GM12878 (cell line): ENCODE measurements around the gene ASH1L. TPM values are rescaled to one million over a fixed set of nuclear protein-coding genes. Genes with fewer than 3 reads are reported as not detected.
A peak's percentile ranks its signal among the peaks of the same experiment; 100 is the strongest.

ENCODE experiments used
- ATAC-seq: fragments of 200-7000 bp; cut with Tn5 transposase; 3 replicates; pipeline ENCODE4 v1.9.1; 2020; ENCODE audit warnings: mild to moderate bottlenecking, moderate library complexity
- BruUV-seq: library from RNA; stranded (reverse); fragments of 400-500 nt; replicated peaks from 2 replicates; lab custom pipeline; 2021; lab: Mats Ljungman, UMichigan
- CTCF ChIA-PET: fragments of 300-600 bp; sonication (Branson Sonifier 250); formaldehyde crosslinking; extraction: SDS; loops from one replicate; lab custom pipeline; 2021; ENCODE audit warnings: inconsistent platforms; lab: Yijun Ruan, JAX
- POLR2A ChIA-PET: fragments of 350-600 bp; formaldehyde crosslinking; extraction: SDS; loops from one replicate; lab custom pipeline; 2021; ENCODE audit warnings: inconsistent platforms; lab: Charles Lee
- RAD21 ChIA-PET: fragments of 300-600 bp; sonication (Branson Sonifier 250); formaldehyde crosslinking; loops from one replicate; lab custom pipeline; 2023; ENCODE audit warnings: antibody characterized with exemption; ENCODE audit not compliant: unreplicated experiment; lab: Charles Lee
- SMC1A ChIA-PET: fragments of 300-600 bp; sonication (Branson Sonifier 250); formaldehyde crosslinking; loops from one replicate; lab custom pipeline; 2023; ENCODE audit not compliant: unreplicated experiment, uncharacterized antibody; lab: Charles Lee
- DNase-seq: peaks from one replicate; pipeline ENCODE4 v3.0.0-alpha.2; 2011; ENCODE audit warnings: low read depth, low spot score
- FAIRE-seq: peaks from 3 replicates; lab custom pipeline; 2011; peaks lifted over from hg19 to GRCh38; lab: Jason Lieb, UNC
- H2AFZ ChIP-seq: 2 replicates; pipeline ENCODE4 v1.6.0; 2011; ENCODE audit warnings: low read depth, low read length, control low read depth; ENCODE audit not compliant: control insufficient read depth
- H3K27ac ChIP-seq: 2 replicates; pipeline ENCODE4 v1.5.1; 2011; ENCODE audit warnings: control low read depth; ENCODE audit not compliant: control insufficient read depth, insufficient read depth
- H3K27me3 ChIP-seq, 2 experiments: replicated peaks in 1 of 2; 2 replicates each; pipeline versions ENCODE4 v1.6.0 to v1.6.1; 2011; ENCODE audit warnings: low read length in 1 of 2; ENCODE audit not compliant: control insufficient read depth in 2 of 2, insufficient read depth in 2 of 2
- H3K36me3 ChIP-seq, 2 experiments: 2 replicates each; pipeline ENCODE4 v1.5.1; 2011; ENCODE audit warnings: low read length in 1 of 2; ENCODE audit not compliant: control insufficient read depth in 2 of 2, insufficient read depth in 2 of 2
- H3K4me1 ChIP-seq: 2 replicates; pipeline ENCODE4 v1.6.1; 2011; ENCODE audit warnings: mild to moderate bottlenecking, low read length, moderate library complexity, mixed read lengths; ENCODE audit not compliant: control insufficient read depth, insufficient read depth
- H3K4me2 ChIP-seq: 2 replicates; pipeline ENCODE4 v1.6.0; 2011; ENCODE audit warnings: control low read depth; ENCODE audit not compliant: control insufficient read depth, insufficient read depth
- H3K4me3 ChIP-seq: fragments of 200-600 bp; sonication (generic); 2 replicates; pipeline ENCODE4 v1.5.1; 2016
- H3K79me2 ChIP-seq: 2 replicates; pipeline ENCODE4 v1.6.0; 2011; ENCODE audit warnings: low read length; ENCODE audit not compliant: control insufficient read depth, insufficient read depth
- H3K9ac ChIP-seq: 2 replicates; pipeline ENCODE4 v1.8.0; 2011; ENCODE audit warnings: low read length, control low read depth, mixed read lengths; ENCODE audit not compliant: control insufficient read depth, insufficient read depth
- H3K9me3 ChIP-seq: replicated peaks from 3 replicates; pipeline ENCODE4 v1.5.1; 2011; ENCODE audit warnings: mild to moderate bottlenecking, low read length; ENCODE audit not compliant: control insufficient read depth, insufficient read depth
- H4K20me1 ChIP-seq: 2 replicates; pipeline ENCODE4 v1.6.0; 2011; ENCODE audit not compliant: control insufficient read depth, insufficient read depth
- ATF7 ChIP-seq: fragments of 450-650 bp; IDR thresholded peaks from 2 replicates; pipeline ENCODE4 v1.6.1; 2016; ENCODE audit warnings: low read depth, mild to moderate bottlenecking
- CUX1 ChIP-seq: IDR thresholded peaks from 2 replicates; pipeline ENCODE4 v1.6.1; 2012; ENCODE audit warnings: improper control_type of control experiment, low read depth, low read length; ENCODE audit not compliant: insufficient replicate concordance
- DPF2 ChIP-seq: fragments of 450-650 bp; IDR thresholded peaks from 2 replicates; pipeline ENCODE4 v1.6.1; 2017; ENCODE audit warnings: mild to moderate bottlenecking
- E4F1 ChIP-seq: fragments of 450-650 bp; IDR thresholded peaks from 2 replicates; pipeline ENCODE4 v1.6.1; 2018; ENCODE audit warnings: borderline replicate concordance, mild to moderate bottlenecking; ENCODE audit not compliant: partially characterized antibody
- EP300 ChIP-seq, 2 experiments: fragments of 150-350 bp in 1 of 2; IDR thresholded peaks; 2 replicates each; pipeline ENCODE4 v1.6.1; 2011 to 2012; ENCODE audit warnings: low read depth in 2 of 2, low read length in 2 of 2, borderline replicate concordance in 1 of 2, improper control_type of control experiment in 1 of 2, inconsistent platforms in 1 of 2; ENCODE audit not compliant: control insufficient read depth in 1 of 2
- GATAD2B ChIP-seq: fragments of 450-650 bp; conservative IDR thresholded peaks from 2 replicates; pipeline ENCODE4 v1.6.1; 2017; ENCODE audit warnings: low read depth, mild to moderate bottlenecking, moderate library complexity
- IKZF1 ChIP-seq: fragments of 450-650 bp; conservative IDR thresholded peaks from 2 replicates; pipeline ENCODE4 v1.6.1; 2017; ENCODE audit warnings: antibody characterized with exemption, mild to moderate bottlenecking
- IKZF2 ChIP-seq, 2 experiments: fragments of 450-650 bp; IDR thresholded peaks; 2 replicates each; pipeline ENCODE4 v1.6.1; 2017; ENCODE audit warnings: mild to moderate bottlenecking in 2 of 2, moderate library complexity in 2 of 2
- MTA2 ChIP-seq: fragments of 450-650 bp; IDR thresholded peaks from 2 replicates; pipeline ENCODE4 v1.6.1; 2016; ENCODE audit warnings: low read depth, mild to moderate bottlenecking, moderate library complexity
- NFIC ChIP-seq: IDR thresholded peaks from 2 replicates; pipeline ENCODE4 v1.6.1; 2012; ENCODE audit warnings: low read depth, mild to moderate bottlenecking, inconsistent platforms, low read length, moderate library complexity
- SPI1 ChIP-seq: IDR thresholded peaks from 2 replicates; pipeline ENCODE4 v1.6.1; 2011; ENCODE audit warnings: low read depth, mild to moderate bottlenecking, low read length, moderate library complexity, borderline replicate concordance; ENCODE audit not compliant: insufficient read depth
- USF1 ChIP-seq: IDR thresholded peaks from 2 replicates; pipeline ENCODE4 v1.6.1; 2011; ENCODE audit warnings: borderline replicate concordance, low read depth, mild to moderate bottlenecking, moderate library complexity, mixed read lengths, low read length; ENCODE audit not compliant: insufficient read depth; ENCODE audit errors: extremely low read length
- ZBED1 ChIP-seq: IDR thresholded peaks from 2 replicates; pipeline ENCODE4 v1.6.1; 2016; ENCODE audit warnings: borderline replicate concordance
- ZNF217 ChIP-seq: fragments of 450-650 bp; IDR thresholded peaks from 2 replicates; pipeline ENCODE4 v1.6.1; 2017; ENCODE audit warnings: antibody characterized with exemption, mild to moderate bottlenecking
- WGBS: methylation state at CpG from one replicate; pipeline ENCODE4 v1.1.6; 2016; ENCODE audit warnings: low lambda C conversion rate; ENCODE audit not compliant: insufficient replicate concordance, insufficient coverage; ENCODE audit errors: missing lambda C conversion rate; 5-methylcytosine and 5-hydroxymethylcytosine counted together
- in situ Hi-C: fragments of 300-500 bp; cut with MboI; formaldehyde crosslinking; loops from 9 replicates; pipeline ENCODE4 v1.14.3; 2018; ENCODE audit warnings: mixed read lengths
- intact Hi-C: fragments of 100-400 bp; cut with micrococcal nuclease; formaldehyde crosslinking; loops from one replicate; pipeline ENCODE4 v1.14.2; 2022; ENCODE audit not compliant: unreplicated experiment
- polyA plus RNA-seq, 11 experiments: library from polyadenylated mRNA; depleted of rRNA in 4 of 11; unstranded in 6 of 11; stranded (reverse) in 5 of 11; fragments of >200 nt; fragmentation: Nextera tagmentation in 4 of 11; fragmentation: Illumina TruSeq in 1 of 11; extraction: Ambion mirVana in 4 of 11; extraction: Trizol in 1 of 11; gene quantifications; 1 replicate in 1 of 11; 2 replicates in 10 of 11; pipeline versions ENCODE4 v1.2.1 to v1.2.3, GENCODE V29; 2011 to 2016; ENCODE audit warnings: inconsistent platforms in 2 of 11, missing spikeins in 2 of 11, low read depth in 1 of 11
- total RNA-seq, 4 experiments: library from RNA; depleted of rRNA in 3 of 4; stranded (reverse); fragments of >200 nt in 3 of 4; fragmentation: Illumina TruSeq in 1 of 4; extraction: Trizol in 1 of 4; gene quantifications; 2 replicates each; pipeline versions ENCODE4 v1.2.1 to v1.2.3, GENCODE V29; 2013 to 2021

Gene ASH1L
- total and polyA plus RNA-seq, 10 of the 15 experiments (the other 5 are each of a cell fraction or from before 2014, with no cell fraction given), result 1.7 to 23.9 (median 16.6) TPM

- intact Hi-C loops (loop anchor here (2.0 kb wide), 1 partner anchor 33 kb away; the partner anchor contains the start of gene ASH1L), in situ Hi-C loops (no loop called here)
- peak overlapping the region; percentile 86 for H3K27ac ChIP-seq
- no peaks in the 10 kb centered on the region for H3K27me3 ChIP-seq
- peak; percentile 79 for DNase-seq
- FAIRE-seq, result no peak
- H4K20me1 ChIP-seq, result no peaks in the 10 kb centered on the region
- no peaks in the 10 kb centered on the region; the same call in 2 of the 3 replicates for H3K9me3 ChIP-seq
- peaks cover 0 to 3% of the 10 kb centered on the region in 2 experiments; a peak in 2 of 4 replicates for H3K36me3 ChIP-seq
- no peak overlapping the region for H2AFZ ChIP-seq
- H3K4me3 ChIP-seq, result peak overlapping the region; percentile 58
- WGBS, result 1% methylated on average over 3 of the region's 3 CpGs
- SMC1A ChIA-PET, result interaction anchor here (1.2 to 4.5 kb wide), 7 partner anchors 9 to 447 kb away, joined by 3 to 44 read pairs (median 5); no protein-coding TSS in a partner anchor
- RAD21 ChIA-PET, result interaction anchor here (0.8 to 4.6 kb wide), 5 partner anchors 10 to 27 kb away, joined by 3 to 41 read pairs (median 5); no protein-coding TSS in a partner anchor
- POLR2A ChIA-PET, result interaction anchor here (0.5 to 3.9 kb wide), 11 partner anchors 12 to 222 kb away, joined by 3 to 22 read pairs (median 4); partner anchors contain the start of gene ASH1L
- H3K9ac ChIP-seq, result peak overlapping the region; percentile 67
- H3K79me2 ChIP-seq, result peaks cover 90% of the 10 kb centered on the region
- H3K4me2 ChIP-seq, result peak overlapping the region; percentile 94
- ATAC-seq, result peak; percentile 82
- BruUV-seq, result no TSS peak
- H3K4me1 ChIP-seq, result peaks cover 27% of the 10 kb centered on the region
- CTCF ChIA-PET, result interaction anchor here (0.6 to 3.2 kb wide), 4 partner anchors 12 to 271 kb away, joined by 3 to 12 read pairs (median 4); no protein-coding TSS in a partner anchor
- TF ChIP-seq IKZF1 (peak; percentile 71), USF1 (no peak), E4F1 (no peak), MTA2 (peak; percentile 94), IKZF2 (IDR thresholded peaks at IDR 0.05) (peak; percentile 86 to 87), ZBED1 (no peak), EP300 (IDR thresholded peaks at IDR 0.05; ENCODE audit: borderline replicate concordance in 1 of 2, control insufficient read depth in 1 of 2, low read depth in 2 of 2, low read length in 2 of 2) (peak; percentile 58 to 74; a peak in 2 of 4 replicates), DPF2 (0 out of 2 replicates have a peak, but pooled peaks have one; percentile 29), CUX1 (peak; percentile 45), ATF7 (peak; percentile 81), GATAD2B (0 out of 2 replicates have a peak, but pooled peaks have one; percentile 31), SPI1 (peak; percentile 75; the same call in 1 of the 2 replicates), ZNF217 (peak; percentile 81; the same call in 1 of the 2 replicates), NFIC (peak; percentile 50; the same call in 1 of the 2 replicates)
Measured at GRCh38 chr1:155529929-155530328, 32.7 kb downstream of the ASH1L start.
